WTC11 (cell line): Measurements from ENCODE around the gene NAXE. TPM values are rescaled to one million over a fixed set of nuclear protein-coding genes. Genes with fewer than 3 reads are reported as not detected.

Experiments
- ATAC-seq: fragments of 200-7000 bp; cut with Tn5 transposase; 2 replicates; pipeline ENCODE4 v1.10.0; 2021; ENCODE audit warnings: mild to moderate bottlenecking, moderate library complexity
- CTCF ChIA-PET: fragments of 300-600 bp; sonication (Branson Sonifier 250); formaldehyde crosslinking; loops from one replicate; lab custom pipeline; 2021; ENCODE audit warnings: antibody characterized with exemption; lab: Charles Lee
- POLR2A ChIA-PET: fragments of 350-600 bp; sonication (Branson Sonifier 250); formaldehyde crosslinking; loops from one replicate; lab custom pipeline; 2021; ENCODE audit warnings: antibody characterized with exemption; lab: Charles Lee
- DNase-seq: peaks from one replicate; pipeline ENCODE4 v3.0.0; 2021; ENCODE audit warnings: low spot score
- H3K27ac Mint-ChIP-seq: 2 replicates; pipeline ENCODE4 v1.8.0; 2021; ENCODE audit warnings: mixed read lengths
- H3K27me3 Mint-ChIP-seq: 2 replicates; pipeline ENCODE4 v1.8.0; 2021; ENCODE audit warnings: low read depth, mild to moderate bottlenecking, moderate library complexity, mixed read lengths
- H3K36me3 Mint-ChIP-seq: 2 replicates; pipeline ENCODE4 v1.8.0; 2021; ENCODE audit warnings: mixed read lengths
- H3K4me1 Mint-ChIP-seq: 2 replicates; pipeline ENCODE4 v1.8.0; 2022; ENCODE audit warnings: mixed read lengths
- H3K4me3 Mint-ChIP-seq: 2 replicates; pipeline ENCODE4 v1.8.0; 2021; ENCODE audit warnings: mild to moderate bottlenecking, moderate library complexity, mixed read lengths
- H3K9me3 Mint-ChIP-seq: 2 replicates; pipeline ENCODE4 v1.8.0; 2021; ENCODE audit warnings: mixed read lengths
- AR ChIP-seq: fragments of 250-450 bp; sonication (Bioruptor Pico); IDR thresholded peaks from 2 replicates; pipeline ENCODE4 v1.9.0; 2021; ENCODE audit warnings: mild to moderate bottlenecking
- ATF1 ChIP-seq: sonication (generic); formaldehyde crosslinking; IDR thresholded peaks from 2 replicates; pipeline ENCODE4 v1.8.1; 2023; ENCODE audit warnings: mild to moderate bottlenecking, moderate library complexity, missing genetic modification reagents
- EMX1 ChIP-seq: fragments of 250-450 bp; sonication (Bioruptor Pico); IDR thresholded peaks from 2 replicates; pipeline ENCODE4 v1.8.0; 2021; ENCODE audit warnings: mild to moderate bottlenecking
- FOXP1 ChIP-seq: sonication (generic); formaldehyde crosslinking; IDR thresholded peaks from 2 replicates; pipeline ENCODE4 v1.8.0; 2022; ENCODE audit warnings: missing genetic modification reagents, mild to moderate bottlenecking, moderate library complexity, borderline replicate concordance
- MYBL2 ChIP-seq: sonication (generic); formaldehyde crosslinking; IDR thresholded peaks from 2 replicates; pipeline ENCODE4 v1.8.1; 2023; ENCODE audit warnings: mild to moderate bottlenecking, moderate library complexity, missing genetic modification reagents
- TEAD1 ChIP-seq: sonication (generic); formaldehyde crosslinking; IDR thresholded peaks from 2 replicates; pipeline ENCODE4 v1.8.0; 2022; ENCODE audit warnings: mild to moderate bottlenecking, missing genetic modification reagents
- TP53 ChIP-seq: sonication (generic); formaldehyde crosslinking; IDR thresholded peaks from 2 replicates; pipeline ENCODE4 v1.8.1; 2023; ENCODE audit warnings: mild to moderate bottlenecking, missing genetic modification reagents
- ZNF425 ChIP-seq: fragments of 250-450 bp; sonication (Bioruptor Pico); conservative IDR thresholded peaks from 2 replicates; pipeline ENCODE4 v1.9.0; 2021; ENCODE audit warnings: mild to moderate bottlenecking
- ZNF671 ChIP-seq: fragments of 250-450 bp; sonication (Bioruptor Pico); IDR thresholded peaks from 2 replicates; pipeline ENCODE4 v1.8.0; 2021; ENCODE audit warnings: mild to moderate bottlenecking
- total RNA-seq: library from RNA; stranded (reverse); gene quantifications from 3 replicates; pipeline ENCODE4 v1.2.3, GENCODE V29; 2021
- TF ChIP-seq, protein P1 (sequence below): sonication (generic); formaldehyde crosslinking; conservative IDR thresholded peaks from 2 replicates; pipeline ENCODE4 v1.8.1; 2023; ENCODE audit warnings: mild to moderate bottlenecking, low read depth, missing genetic modification reagents, moderate library complexity
- TF ChIP-seq, protein P2 (sequence below): sonication (generic); formaldehyde crosslinking; IDR thresholded peaks from 2 replicates; pipeline ENCODE4 v1.8.1; 2023; ENCODE audit warnings: mild to moderate bottlenecking, missing genetic modification reagents, moderate library complexity
- TF ChIP-seq, protein P3 (sequence below): sonication (generic); formaldehyde crosslinking; IDR thresholded peaks from 2 replicates; pipeline ENCODE4 v1.8.1; 2023; ENCODE audit warnings: mild to moderate bottlenecking, missing genetic modification reagents, moderate library complexity
- TF ChIP-seq, protein P4 (sequence below): fragments of 250-450 bp; sonication (Bioruptor Pico); IDR thresholded peaks from 2 replicates; pipeline ENCODE4 v1.9.0; 2021; ENCODE audit warnings: moderate library complexity, mild to moderate bottlenecking, inconsistent platforms, borderline replicate concordance

The NAXE gene
- total RNA-seq, 1 experiment from 2014 or later: 81.6 TPM

DNA sequence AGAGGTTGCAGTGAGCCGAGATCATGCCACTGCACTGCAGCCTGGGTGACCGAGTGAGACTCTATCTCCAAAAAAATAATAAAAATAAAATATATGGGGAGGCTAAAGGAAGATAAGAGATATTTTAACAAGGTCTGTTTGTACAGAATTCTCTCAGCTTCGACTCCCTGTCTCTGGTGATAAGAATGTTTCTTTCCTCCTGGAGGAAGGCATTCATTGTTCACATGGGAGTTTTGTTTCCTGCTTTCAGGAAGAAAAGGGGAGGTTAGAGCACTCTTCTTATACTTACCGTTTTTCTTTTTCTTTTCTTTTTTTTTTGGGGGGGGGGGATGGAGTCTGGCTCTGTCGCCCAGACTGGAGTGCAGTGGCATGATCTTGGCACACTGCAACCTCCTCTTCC is 2.0 kb upstream of the NAXE start:
- Mint-ChIP-seq H3K36me3 (peaks cover 7% of the 10 kb centered on the region), H3K27ac (no peak overlapping the region), H3K27me3 (no peaks in the 10 kb centered on the region; the same call in 1 of the 2 replicates), H3K4me3 (no peak overlapping the region), H3K9me3 (no peaks in the 10 kb centered on the region), H3K4me1 (peaks cover 26% of the 10 kb centered on the region)
- TF ChIP-seq ZNF425 (CRISPR knock-in tag): no peak
- TF ChIP-seq AR (CRISPR knock-in tag): no peak
- TF ChIP-seq ATF1 (CRISPR knock-in tag): no peak
- ChIA-PET CTCF (interaction anchor here (1.4 kb wide), 2 partner anchors 19 to 38 kb away, joined by 6 to 8 read pairs; no protein-coding TSS in a partner anchor), POLR2A (no interaction called here)
- no peak for ATAC-seq
- no peak for DNase-seq

DNA sequence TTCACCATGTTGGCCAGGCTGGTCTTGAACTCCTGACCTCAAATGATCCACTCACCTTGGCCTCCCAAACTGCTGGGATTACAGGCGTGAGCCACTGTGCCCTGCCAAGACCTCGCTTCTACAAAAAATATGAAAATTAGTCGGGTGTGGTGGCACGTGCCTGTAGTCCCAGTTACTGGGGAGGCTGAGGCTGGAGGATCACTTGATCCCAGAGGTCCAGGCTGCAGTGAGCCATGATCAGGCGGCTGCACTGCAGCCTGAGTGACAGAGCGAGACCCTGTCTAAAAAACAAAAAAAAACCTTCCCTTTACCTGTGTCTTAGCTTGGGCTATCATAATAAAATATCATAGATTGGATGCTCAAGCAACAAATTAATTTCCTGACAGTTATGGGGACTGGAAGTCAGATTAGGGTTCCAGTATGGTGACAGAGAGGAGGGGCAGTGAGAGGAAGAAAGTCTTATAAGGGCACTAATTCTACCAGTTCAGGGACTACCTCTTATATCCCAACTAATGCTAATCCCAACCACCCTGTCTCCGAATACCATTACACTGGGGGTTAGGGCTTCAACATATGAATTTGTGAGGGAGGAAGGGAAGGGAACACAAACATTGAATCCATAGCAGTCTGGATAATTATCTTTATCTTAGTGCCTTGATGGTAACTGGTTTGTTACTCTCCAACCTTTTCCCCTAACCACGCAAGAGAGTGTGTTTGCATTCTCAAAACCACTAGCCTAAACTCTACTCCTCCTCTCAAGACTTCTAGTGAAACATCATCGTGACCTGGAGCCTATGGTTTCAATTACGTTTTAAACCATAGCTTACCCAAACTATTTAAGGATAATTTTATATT is 1.0 kb upstream of the NAXE start:
- TF ChIP-seq MYBL2 (no peak), FOXP1 (CRISPR knock-in tag) (no peak), ZNF671 (CRISPR knock-in tag) (0 out of 2 replicates have a peak, but pooled peaks have one; percentile 26), AR (CRISPR knock-in tag) (no peak)
- TF ChIP-seq, all 79 proteins: peak for 1
- DNase-seq (no peak), ATAC-seq (no peak)
- Mint-ChIP-seq H3K9me3 (no peaks in the 10 kb centered on the region), H3K27ac (peak overlapping the region; percentile 94; the same call in 1 of the 2 replicates), H3K4me3 (peak overlapping the region; percentile 79), H3K36me3 (peaks cover 17% of the 10 kb centered on the region), H3K4me1 (peaks cover 17% of the 10 kb centered on the region), H3K27me3 (no peaks in the 10 kb centered on the region; the same call in 1 of the 2 replicates)
- ChIA-PET CTCF (interaction anchor here (1.2 to 3.4 kb wide), 13 partner anchors 9 to 337 kb away, joined by 3 to 28 read pairs (median 5); partner anchors contain the start of genes GPATCH4, HAPLN2 and TTC24), POLR2A (interaction anchor here (0.6 to 1.8 kb wide), 9 partner anchors 11 to 133 kb away, joined by 3 to 6 read pairs (median 3); partner anchors contain the start of gene GPATCH4)

- ATAC-seq (peak; percentile 5), DNase-seq (no peak)
- Mint-ChIP-seq H3K27ac (peak overlapping the region; percentile 94), H3K4me3 (peak overlapping the region; percentile 79), H3K4me1 (peaks cover 16% of the 10 kb centered on the region), H3K27me3 (no peaks in the 10 kb centered on the region; the same call in 1 of the 2 replicates), H3K36me3 (peaks cover 22% of the 10 kb centered on the region), H3K9me3 (no peaks in the 10 kb centered on the region)
- ChIA-PET POLR2A (interaction anchor here (0.6 to 1.8 kb wide), 9 partner anchors 11 to 134 kb away, joined by 3 to 6 read pairs (median 3); partner anchors contain the start of gene GPATCH4), CTCF (interaction anchor here (0.9 to 3.4 kb wide), 20 partner anchors 9 to 337 kb away, joined by 3 to 28 read pairs (median 5); partner anchors contain the start of genes GPATCH4, HAPLN2, MEF2D and TTC24)
- TF ChIP-seq, protein P1, sequence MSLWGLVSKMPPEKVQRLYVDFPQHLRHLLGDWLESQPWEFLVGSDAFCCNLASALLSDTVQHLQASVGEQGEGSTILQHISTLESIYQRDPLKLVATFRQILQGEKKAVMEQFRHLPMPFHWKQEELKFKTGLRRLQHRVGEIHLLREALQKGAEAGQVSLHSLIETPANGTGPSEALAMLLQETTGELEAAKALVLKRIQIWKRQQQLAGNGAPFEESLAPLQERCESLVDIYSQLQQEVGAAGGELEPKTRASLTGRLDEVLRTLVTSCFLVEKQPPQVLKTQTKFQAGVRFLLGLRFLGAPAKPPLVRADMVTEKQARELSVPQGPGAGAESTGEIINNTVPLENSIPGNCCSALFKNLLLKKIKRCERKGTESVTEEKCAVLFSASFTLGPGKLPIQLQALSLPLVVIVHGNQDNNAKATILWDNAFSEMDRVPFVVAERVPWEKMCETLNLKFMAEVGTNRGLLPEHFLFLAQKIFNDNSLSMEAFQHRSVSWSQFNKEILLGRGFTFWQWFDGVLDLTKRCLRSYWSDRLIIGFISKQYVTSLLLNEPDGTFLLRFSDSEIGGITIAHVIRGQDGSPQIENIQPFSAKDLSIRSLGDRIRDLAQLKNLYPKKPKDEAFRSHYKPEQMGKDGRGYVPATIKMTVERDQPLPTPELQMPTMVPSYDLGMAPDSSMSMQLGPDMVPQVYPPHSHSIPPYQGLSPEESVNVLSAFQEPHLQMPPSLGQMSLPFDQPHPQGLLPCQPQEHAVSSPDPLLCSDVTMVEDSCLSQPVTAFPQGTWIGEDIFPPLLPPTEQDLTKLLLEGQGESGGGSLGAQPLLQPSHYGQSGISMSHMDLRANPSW (CRISPR knock-in tag): no peak
- TF ChIP-seq TP53 (CRISPR knock-in tag): no peak
- TF ChIP-seq, protein P2, sequence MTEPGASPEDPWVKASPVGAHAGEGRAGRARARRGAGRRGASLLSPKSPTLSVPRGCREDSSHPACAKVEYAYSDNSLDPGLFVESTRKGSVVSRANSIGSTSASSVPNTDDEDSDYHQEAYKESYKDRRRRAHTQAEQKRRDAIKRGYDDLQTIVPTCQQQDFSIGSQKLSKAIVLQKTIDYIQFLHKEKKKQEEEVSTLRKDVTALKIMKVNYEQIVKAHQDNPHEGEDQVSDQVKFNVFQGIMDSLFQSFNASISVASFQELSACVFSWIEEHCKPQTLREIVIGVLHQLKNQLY (CRISPR knock-in tag): no peak
- TF ChIP-seq, protein P3, sequence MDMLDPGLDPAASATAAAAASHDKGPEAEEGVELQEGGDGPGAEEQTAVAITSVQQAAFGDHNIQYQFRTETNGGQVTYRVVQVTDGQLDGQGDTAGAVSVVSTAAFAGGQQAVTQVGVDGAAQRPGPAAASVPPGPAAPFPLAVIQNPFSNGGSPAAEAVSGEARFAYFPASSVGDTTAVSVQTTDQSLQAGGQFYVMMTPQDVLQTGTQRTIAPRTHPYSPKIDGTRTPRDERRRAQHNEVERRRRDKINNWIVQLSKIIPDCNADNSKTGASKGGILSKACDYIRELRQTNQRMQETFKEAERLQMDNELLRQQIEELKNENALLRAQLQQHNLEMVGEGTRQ (CRISPR knock-in tag): no peak
- TF ChIP-seq, protein P4, sequence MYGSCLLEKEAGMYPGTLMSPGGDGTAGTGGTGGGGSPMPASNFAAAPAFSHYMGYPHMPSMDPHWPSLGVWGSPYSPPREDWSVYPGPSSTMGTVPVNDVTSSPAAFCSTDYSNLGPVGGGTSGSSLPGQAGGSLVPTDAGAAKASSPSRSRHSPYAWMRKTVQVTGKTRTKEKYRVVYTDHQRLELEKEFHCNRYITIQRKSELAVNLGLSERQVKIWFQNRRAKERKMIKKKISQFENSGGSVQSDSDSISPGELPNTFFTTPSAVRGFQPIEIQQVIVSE (CRISPR knock-in tag): no peak
- no peak for TF ChIP-seq TEAD1 (CRISPR knock-in tag)
- TF ChIP-seq FOXP1 (CRISPR knock-in tag): no peak
- TF ChIP-seq EMX1: no peak
These were observed 470 bp upstream of the NAXE start for GRCh38 chr1:156591181-156591431.
